ENCODE results near the gene HS1BP3. TPM values are rescaled to one million over a fixed set of nuclear protein-coding genes. Genes with fewer than 3 reads are reported as not detected.

HS1BP3 gene
- total RNA-seq = 16.6 TPM
- long read RNA-seq, transcript HS1BP3-201 (7 exons, 2,370 nt) = major isoform, 11 of 28 reads
- long read RNA-seq, partial matches to known transcripts = 8 of 28 reads
- long read RNA-seq, other reads (novel, unspliced or antisense) = 9 of 28 reads

DNA sequence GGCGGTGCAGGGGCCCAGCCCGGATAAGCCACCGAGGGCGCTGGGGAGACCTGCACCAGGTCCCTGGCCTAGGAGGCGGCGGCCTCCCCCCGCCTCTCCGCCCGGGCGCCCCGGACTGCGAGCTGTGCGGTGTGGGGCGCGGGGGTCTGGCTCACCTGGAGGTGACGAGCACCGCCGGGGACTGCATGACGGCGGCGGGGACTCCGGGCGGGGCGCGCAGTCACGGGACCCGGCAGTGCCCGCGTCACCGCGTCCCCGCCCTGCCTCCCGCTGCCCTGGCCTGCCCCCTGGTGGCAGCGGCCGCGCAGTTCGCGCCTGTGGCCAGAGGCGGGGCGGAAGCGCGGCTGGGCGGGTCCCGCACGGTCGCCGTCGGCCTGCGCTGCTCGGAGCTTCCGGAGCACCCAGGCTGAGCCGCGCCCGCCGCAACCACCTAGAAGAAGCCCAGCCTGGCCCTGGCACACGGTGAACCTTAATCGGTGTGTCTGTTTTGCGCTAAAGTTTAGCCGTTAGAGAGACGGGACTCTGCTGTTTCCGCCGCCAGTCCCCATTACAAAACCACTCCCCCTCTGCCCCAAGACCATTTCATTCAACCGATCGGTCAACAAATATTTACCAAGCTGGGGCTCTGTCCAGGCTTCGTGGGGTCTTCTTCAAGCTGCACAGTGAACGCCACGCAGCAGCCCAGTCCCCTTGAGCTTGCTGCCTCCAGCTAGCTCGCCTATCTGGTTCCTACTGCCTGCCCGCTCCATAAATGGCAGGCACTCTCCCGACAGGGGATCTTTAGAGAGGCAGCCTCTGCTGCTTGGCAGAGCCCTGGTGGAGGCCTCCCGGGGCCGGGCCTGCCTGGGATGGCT lies at the start of gene HS1BP3:
Gene HS1BP3 (minus strand): TSS at position 222 of the 854 bp plus-strand sequence. CDS start 35 bp downstream, at position 187.
- Histone ChIP-seq H3K4me1 (peaks cover 40% of the 10 kb centered on the region), H3K27me3 (ENCODE audit: low read depth) (peaks cover 5% of the 10 kb centered on the region), H3K27ac (replicated peaks) (peak within 1 kb of the TSS; percentile 88), H3K36me3 (peaks cover 5% of the 10 kb centered on the region), H3K4me3 (peak within 1 kb of the TSS; percentile 89), H3K9me3 (replicated peaks) (no peaks in the 10 kb centered on the region)
- DNase-seq = peak; percentile 88
- TF ChIP-seq CTCF (IDR thresholded peaks at IDR 0.05; ENCODE audit: borderline replicate concordance) = peak; percentile 95
- intact Hi-C loops (cut with micrococcal nuclease) = no loop called here

DNA sequence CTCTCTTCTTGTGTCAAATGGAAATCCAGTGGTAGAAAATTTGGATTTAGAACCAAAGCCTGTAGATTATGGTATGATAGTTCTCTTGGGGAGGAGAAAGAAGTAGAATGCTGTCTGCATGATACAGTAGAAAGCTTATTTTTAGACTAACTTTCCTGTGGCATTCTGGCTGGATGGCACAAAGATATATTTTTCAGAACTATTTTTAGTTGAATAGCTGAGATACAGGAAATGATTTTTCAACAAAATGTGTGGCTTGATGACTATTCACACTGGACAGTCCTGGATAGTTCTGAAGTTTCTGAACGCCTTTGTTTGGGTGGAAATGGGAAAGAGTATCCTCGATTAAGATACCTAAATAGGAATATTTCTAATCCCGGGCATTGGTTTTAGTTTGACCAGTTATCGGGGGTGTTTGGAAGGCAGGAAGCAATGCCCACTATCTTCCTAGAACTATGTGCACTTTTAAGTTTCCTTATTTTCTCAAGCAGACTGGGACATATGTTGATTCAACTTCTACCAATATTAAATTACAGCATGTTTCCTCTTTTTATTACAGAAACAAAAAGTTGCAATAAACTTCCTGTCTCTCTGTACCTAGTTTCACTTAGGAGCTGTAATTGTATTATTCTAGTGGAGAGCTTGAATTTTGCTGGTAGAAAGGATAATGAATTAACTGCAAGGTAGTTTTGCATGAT lies 48.2 kb upstream of the HS1BP3 start:
- no peak for TF ChIP-seq CTCF (IDR thresholded peaks at IDR 0.05; ENCODE audit: borderline replicate concordance)
- H3K9me3 ChIP-seq (replicated peaks) = no peaks in the 10 kb centered on the region
- intact Hi-C loops (cut with micrococcal nuclease) = no loop called here
- H3K27me3 ChIP-seq (ENCODE audit: low read depth) = no peaks in the 10 kb centered on the region
- peak overlapping the region; percentile 24 for H3K4me3 ChIP-seq
- H3K4me1 ChIP-seq = peaks cover 13% of the 10 kb centered on the region
- H3K27ac ChIP-seq (replicated peaks) = peak overlapping the region; percentile 61
- H3K36me3 ChIP-seq = peaks cover 6% of the 10 kb centered on the region
- DNase-seq = no peak

- no peak for TF ChIP-seq CTCF (IDR thresholded peaks at IDR 0.05; ENCODE audit: borderline replicate concordance)
- no peak overlapping the region for H3K4me3 ChIP-seq
- DNase-seq = no peak
These were observed 46.5 kb upstream of the HS1BP3 start for GRCh38 chr2:20697322-20697934.

DNA sequence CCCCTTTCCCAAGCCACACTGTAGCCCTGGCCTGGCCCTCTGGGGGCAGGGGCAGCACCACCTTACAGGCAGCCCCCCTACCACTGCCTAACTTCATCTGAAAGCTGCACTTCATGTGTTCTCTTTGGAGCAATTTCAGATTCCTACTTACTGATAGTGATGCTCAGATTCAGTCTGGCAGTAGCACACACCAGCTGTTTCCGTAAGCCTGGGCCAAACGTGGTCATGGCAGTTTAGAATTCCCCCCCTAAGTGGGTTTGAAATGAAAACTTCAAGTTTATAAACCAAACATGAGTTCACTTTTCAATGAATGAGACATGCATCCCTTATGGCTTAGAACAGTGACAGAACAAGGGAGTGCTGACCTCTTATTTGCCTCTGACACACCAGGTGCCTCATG lies 45.5 kb upstream of the HS1BP3 start:
- Histone ChIP-seq H3K4me3 (no peak overlapping the region), H3K4me1 (peaks cover 13% of the 10 kb centered on the region), H3K27ac (replicated peaks) (no peak overlapping the region), H3K9me3 (replicated peaks) (no peaks in the 10 kb centered on the region), H3K36me3 (peaks cover 6% of the 10 kb centered on the region), H3K27me3 (ENCODE audit: low read depth) (no peaks in the 10 kb centered on the region)
- DNase-seq = no peak
- TF ChIP-seq CTCF (IDR thresholded peaks at IDR 0.05; ENCODE audit: borderline replicate concordance) = no peak
- intact Hi-C loops (cut with micrococcal nuclease) = no loop called here

More at GRCh38 chr2:20697322-20697934, 46.5 kb upstream of the HS1BP3 start:
- peaks cover 6% of the 10 kb centered on the region for H3K36me3 ChIP-seq
- H3K27me3 ChIP-seq (ENCODE audit: low read depth) = no peaks in the 10 kb centered on the region
- H3K9me3 ChIP-seq (replicated peaks) = no peaks in the 10 kb centered on the region
- H3K4me1 ChIP-seq = peaks cover 13% of the 10 kb centered on the region
- H3K27ac ChIP-seq (replicated peaks) = no peak overlapping the region
- intact Hi-C loops (cut with micrococcal nuclease) = no loop called here

DNA sequence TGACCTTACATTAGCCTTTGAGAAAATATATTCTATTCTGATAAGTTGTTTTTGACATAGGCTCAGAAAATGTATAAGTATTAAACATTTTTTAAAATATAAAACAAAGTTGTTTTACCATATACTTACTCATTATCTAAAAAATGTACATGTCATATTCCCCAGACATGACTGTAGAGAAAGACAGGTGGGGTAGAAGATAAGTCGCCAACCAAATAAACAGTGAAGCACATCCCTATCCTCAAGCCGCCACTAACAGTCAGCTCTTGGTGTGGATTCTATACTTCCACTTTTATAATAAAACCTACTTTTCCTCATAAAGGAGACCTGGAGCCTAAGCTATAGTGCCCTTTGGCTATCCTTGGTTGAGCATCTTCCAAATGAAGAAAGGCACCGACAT lies 42.4 kb upstream of the HS1BP3 start:
- DNase-seq = no peak
- intact Hi-C loops (cut with micrococcal nuclease) = no loop called here
- H3K4me1 ChIP-seq = no peaks in the 10 kb centered on the region
- no peak overlapping the region for H3K27ac ChIP-seq (replicated peaks)
- peaks cover 4% of the 10 kb centered on the region for H3K9me3 ChIP-seq (replicated peaks)
- no peaks in the 10 kb centered on the region for H3K27me3 ChIP-seq (ENCODE audit: low read depth)
- peaks cover 13% of the 10 kb centered on the region for H3K36me3 ChIP-seq
- no peak for TF ChIP-seq CTCF (IDR thresholded peaks at IDR 0.05; ENCODE audit: borderline replicate concordance)
- H3K4me3 ChIP-seq = no peak overlapping the region
